ENCODE results near the gene FBXW11. TPM values are rescaled to one million over a fixed set of nuclear protein-coding genes. Genes with fewer than 3 reads are reported as not detected.
"Not testable (repeated sequence)": the region's sequence is repeated elsewhere in the genome, so short reads cannot be mapped to it uniquely, and the experiment has no call there.

FBXW11 gene
- total RNA-seq, 1 donor from 2014 or later: 35.4 TPM

GRCh38 chr5:171920765-171921391 is 85.6 kb downstream of the FBXW11 start:
- intact Hi-C loops (cut with micrococcal nuclease): no loop called here

DNA sequence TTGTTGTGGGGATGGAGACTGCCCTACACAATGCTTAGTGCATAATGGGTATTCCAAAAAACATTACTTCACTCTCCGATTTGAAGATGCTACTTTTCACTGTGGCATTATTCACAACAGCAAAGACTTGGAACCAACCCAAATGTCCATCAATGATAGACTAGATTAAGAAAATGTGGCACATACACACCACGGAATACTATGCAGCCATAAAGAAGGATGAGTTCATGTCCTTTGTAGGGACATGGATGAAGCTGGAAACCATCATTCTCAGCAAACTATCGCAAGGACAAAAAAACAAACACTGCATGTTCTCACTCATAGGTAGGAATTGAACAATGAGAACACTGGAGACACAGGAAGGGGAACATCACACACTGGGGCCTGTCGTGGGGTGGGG is 90.7 kb downstream of the FBXW11 start:
- intact Hi-C loops (cut with micrococcal nuclease): not testable (repeated sequence)

DNA sequence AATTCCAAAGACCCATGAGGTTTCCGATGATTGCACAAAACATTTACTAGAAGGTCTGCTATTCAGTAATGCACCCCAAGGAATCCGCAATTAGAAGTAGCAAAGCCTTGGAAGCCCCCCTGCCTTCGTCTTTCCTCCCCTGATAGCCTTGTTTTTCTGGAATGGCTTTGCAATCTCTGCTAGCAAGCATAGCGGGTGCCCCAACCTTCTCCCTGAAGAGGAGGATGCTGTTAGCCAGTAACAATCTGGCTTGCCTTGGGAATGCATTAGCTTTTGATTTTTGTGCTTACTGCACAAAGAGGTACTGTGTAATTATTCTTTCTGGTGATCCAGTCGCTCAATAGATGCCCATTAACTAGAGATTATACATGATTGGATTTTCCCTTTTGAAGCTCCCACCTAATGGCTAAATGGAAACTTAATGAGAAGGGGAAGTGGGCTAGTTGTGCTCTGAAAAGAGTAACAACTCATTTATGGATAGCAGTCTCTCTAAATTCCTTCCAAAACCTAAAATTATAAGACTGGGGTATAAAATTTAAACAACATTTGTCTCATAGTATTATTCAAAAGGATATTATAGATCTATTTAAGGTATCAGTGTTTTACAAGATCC is 91.6 kb downstream of the FBXW11 start:
- intact Hi-C loops (cut with micrococcal nuclease): loop anchor here (5.0 kb wide), 1 partner anchor 72 kb away; no protein-coding TSS in a partner anchor

DNA sequence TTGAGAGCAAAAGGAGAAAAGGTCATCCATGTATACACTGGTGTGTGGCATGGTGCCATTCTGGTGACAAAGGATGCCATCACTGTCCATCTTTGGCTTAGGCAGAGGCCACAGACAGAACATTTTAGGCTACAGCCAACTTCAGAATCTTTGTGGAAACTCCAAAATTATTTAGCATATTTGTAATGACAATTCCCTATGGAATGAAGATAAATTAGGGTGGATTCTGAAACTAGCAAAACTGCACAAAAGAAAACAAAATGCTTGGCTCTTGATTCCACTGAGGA is 92.5 kb downstream of the FBXW11 start:
- intact Hi-C loops (cut with micrococcal nuclease): loop anchor here (2.0 to 5.0 kb wide), 2 partner anchors 73 to 193 kb away; no protein-coding TSS in a partner anchor

DNA sequence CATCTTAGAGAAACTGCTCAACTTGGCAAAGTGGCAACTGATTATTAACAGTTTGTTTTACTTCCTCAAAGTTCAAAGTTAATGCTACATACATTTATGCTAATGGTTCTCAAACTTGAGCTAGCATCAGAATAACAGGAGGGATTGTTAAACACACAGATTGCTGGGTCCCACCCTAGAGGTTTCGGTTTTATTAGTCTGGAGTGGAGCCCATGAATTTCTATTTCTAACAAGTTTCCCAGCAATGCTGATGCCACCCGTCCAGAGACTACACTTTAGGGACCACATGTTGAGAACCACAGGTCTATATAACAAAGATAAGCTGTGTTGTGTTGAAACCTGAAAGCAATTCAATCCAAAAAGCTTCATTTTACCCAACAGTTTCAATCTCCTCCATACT is 95.3 kb downstream of the FBXW11 start:
- intact Hi-C loops (cut with micrococcal nuclease): loop anchor here (5.0 kb wide), 1 partner anchor 76 kb away; no protein-coding TSS in a partner anchor

DNA sequence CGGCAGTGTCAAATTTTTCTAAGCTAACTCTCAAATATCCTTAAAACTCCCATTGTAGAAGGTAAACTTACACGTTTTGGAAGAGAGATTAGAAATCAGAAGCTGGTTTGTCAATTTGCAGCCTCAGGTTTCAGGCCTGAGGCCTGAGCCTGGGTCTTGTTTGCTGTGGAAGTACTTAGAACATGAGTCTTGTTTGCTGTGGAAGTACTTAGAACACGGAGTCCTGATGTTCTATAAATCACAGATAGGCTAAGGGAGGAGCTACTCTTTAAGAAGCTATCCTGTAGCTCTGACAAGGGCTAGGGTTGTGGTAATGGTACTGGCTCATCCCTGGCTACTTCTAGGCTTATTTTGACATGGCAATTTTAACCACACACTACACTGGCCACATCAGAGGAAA is 97.8 kb downstream of the FBXW11 start:
- intact Hi-C loops (cut with micrococcal nuclease): no loop called here

DNA sequence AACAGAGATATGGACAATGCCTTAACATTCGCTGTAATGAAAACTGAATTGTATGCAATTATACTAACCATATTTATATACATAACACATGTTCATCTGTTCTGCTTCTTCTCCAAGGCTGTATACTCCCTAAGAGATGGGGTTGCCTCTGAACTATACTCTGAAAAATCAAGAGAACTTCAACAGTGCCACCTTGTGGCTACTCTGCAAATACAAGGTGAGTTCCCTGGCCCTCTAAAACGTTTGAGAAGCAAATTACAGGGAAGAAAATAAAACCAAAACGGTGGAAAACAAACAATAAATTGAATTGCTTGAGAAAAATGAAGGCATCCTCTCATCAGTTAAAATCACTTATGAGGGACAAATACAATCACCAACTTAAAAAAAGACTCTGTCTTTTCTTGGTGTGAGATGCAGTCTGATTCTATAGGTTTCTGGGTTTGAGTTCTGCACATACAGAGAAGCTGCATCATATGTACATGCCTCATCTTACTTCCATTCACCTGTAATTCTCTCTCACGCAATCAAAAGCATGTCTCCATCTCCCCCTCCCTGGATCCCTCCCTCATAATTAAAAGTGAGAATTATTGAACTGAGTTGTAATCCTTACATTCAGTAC is 98.6 kb downstream of the FBXW11 start:
- intact Hi-C loops (cut with micrococcal nuclease): loop anchor here (1.0 to 2.0 kb wide), 3 partner anchors 301 to 490 kb away; no protein-coding TSS in a partner anchor

DNA sequence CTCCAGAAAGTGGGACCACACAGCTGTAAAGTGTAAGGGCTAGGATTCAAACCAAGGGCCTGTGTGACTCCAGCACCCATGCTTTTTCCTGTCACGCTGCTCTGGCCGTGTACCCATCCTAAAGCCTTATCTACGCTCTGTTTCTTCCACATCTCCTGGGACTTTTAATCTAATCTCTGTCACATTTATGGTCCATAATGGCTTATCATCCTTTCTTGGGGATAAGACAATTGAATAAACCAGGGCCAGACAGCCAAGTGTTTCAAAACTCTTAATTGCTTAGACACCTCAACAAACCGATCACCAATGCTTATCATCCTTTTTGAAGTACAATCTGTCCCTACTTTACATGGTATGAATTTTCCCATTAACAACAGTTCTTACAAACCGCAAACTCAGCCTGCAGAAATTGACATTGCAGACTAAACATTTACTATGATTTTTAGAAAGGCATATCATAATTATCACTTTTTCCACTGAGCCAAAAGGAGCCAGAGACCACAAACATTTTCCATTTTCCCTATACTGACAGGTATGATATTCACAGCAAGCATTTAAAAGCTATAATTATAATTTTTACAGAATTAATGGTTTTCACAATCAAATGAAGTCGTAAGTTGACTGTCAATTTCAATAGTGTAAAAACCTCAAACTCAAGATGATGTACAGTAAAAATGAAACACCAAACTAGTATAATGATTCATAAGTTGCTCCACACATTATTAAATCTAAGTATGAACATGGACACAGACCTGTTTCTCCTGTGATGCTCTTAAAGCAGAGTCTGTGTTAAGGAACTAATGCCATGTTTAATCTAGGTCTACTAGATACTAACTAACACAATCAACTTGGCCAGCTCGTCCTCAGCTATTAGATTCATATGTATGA is 99.5 kb downstream of the FBXW11 start:
- intact Hi-C loops (cut with micrococcal nuclease): loop anchor here (1.0 to 2.0 kb wide), 3 partner anchors 300 to 489 kb away; no protein-coding TSS in a partner anchor

DNA sequence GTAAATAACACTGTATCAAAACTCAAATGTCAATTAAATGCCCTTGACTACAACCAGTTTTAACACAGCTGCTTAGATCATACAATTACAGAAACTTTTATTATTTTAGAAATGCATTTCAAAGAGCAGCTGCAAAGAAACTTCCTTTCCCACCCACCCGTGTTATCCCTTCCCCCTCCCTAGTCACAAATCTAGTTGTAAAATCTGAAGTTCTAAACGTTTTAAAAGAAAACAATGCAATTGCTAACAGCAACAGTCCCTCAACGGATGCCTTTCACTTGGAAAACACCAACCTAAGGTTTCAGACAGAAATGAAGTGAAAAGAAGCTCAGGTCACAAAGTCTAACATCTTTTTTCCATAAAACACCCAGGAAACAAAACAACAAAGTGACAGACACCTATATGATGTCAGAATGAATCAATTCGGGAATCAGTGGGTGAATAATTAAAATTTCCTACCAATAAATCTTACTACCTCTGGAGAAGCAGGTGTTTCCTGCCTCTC is 100.3 kb downstream of the FBXW11 start:
- intact Hi-C loops (cut with micrococcal nuclease): loop anchor here (2.0 kb wide), 1 partner anchor 299 kb away; no protein-coding TSS in a partner anchor

- intact Hi-C loops (cut with micrococcal nuclease): no loop called here
Measured at GRCh38 chr5:171904886-171905285, 101.6 kb downstream of the FBXW11 start.

- intact Hi-C loops (cut with micrococcal nuclease): no loop called here
Measured at GRCh38 chr5:171901764-171902163, 104.7 kb downstream of the FBXW11 start.

DNA sequence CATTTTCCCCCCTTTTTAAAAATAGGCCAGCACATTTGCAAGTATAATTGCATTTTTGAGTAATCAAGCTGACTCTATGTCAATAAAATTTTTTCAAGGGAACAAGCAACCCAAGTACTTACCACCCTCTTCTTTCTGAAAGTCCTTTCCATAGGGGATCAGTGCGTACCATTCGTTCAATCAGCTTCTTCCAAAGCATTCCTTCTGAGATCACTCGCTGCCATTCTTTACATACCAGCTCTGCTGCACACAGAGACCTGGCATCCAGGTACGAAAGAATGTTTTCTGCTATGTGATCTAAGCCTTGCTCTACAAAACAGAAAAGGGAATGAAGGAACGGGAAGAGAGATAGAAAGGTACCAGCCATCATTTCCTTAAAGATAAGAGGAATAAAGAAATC is 106.6 kb downstream of the FBXW11 start:
- intact Hi-C loops (cut with micrococcal nuclease): no loop called here

- intact Hi-C loops (cut with micrococcal nuclease): no loop called here
Measured at GRCh38 chr5:171898879-171899278, 107.6 kb downstream of the FBXW11 start.

DNA sequence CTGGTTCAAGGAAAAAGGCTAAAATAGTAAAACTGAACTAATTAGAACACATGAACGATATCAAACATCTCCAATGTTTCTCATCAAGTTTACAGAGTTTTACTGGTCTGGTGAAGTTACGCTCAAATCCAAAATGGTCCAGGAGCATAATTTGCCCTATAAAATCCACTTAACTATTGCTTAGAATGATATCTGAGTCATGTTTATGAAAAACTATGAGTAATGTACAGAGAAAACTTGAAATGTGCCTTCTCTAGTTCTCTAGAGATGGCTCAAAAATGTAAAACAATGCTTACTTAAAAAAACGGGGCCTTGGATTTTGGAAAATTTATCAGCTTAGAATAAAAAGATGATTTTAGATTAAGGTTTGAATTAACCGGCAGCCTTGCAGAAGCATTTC is 108.1 kb downstream of the FBXW11 start:
- intact Hi-C loops (cut with micrococcal nuclease): no loop called here

GRCh38 chr5:171897231-171897630 is 109.2 kb downstream of the FBXW11 start:
- intact Hi-C loops (cut with micrococcal nuclease): no loop called here

- intact Hi-C loops (cut with micrococcal nuclease): no loop called here
Measured at GRCh38 chr5:171895081-171895480, 111.4 kb downstream of the FBXW11 start.

- intact Hi-C loops (cut with micrococcal nuclease): no loop called here
Measured at GRCh38 chr5:171893290-171893886, 113.0 kb downstream of the FBXW11 start.

DNA sequence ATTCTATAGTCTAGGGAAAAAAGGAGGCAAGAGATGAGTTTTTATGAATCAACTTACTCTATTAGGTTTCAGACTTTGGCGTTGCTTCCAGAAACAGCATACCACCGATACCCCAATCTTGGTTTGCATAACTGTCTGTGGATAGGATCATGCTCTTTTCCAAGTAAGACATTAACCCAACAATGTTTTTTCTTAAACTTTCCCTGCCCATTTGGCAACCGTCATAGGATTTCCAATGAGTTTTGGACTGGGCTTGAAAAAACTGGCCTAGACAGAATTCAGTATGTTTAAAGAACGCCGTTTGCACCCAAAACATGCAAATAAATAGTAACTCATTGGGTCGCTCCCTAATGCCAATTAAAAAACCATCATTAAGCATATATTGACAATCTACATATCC is 114.8 kb downstream of the FBXW11 start:
- intact Hi-C loops (cut with micrococcal nuclease): no loop called here

- intact Hi-C loops (cut with micrococcal nuclease): no loop called here
Measured at GRCh38 chr5:171891150-171891549, 115.3 kb downstream of the FBXW11 start.

- intact Hi-C loops (cut with micrococcal nuclease): no loop called here
Measured at GRCh38 chr5:171888051-171888481, 118.4 kb downstream of the FBXW11 start.

DNA sequence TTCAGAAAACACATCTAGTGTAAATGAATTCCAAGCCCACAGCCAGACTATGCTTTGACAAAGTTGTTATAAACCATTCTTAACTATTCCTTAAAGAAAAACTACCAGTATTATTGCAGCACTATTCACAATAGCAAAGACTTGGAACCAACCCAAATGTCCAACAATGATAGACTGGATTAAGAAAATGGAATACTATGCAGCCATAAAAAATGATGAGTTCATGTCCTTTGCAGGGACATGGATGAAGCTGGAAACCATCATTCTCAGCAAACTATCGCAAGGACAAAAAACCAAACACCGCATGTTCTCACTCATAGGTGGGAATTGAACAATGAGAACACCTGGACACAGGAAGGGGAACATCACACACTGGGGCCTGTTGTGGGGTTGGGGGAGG is 120.4 kb downstream of the FBXW11 start:
- intact Hi-C loops (cut with micrococcal nuclease): not testable (repeated sequence)

Data from T-helper 1 cell treated with Interleukin-12 subunit alpha and Interleukin-12 subunit beta and Interleukin-4 antibody, amounts not matched to agents 30 ng/mL and 1 ng/mL, for 36 hours (primary cell).